DND-41 (cell line): ENCODE measurements around the gene EIF4G3.

Source experiments
- CTCF ChIP-seq: IDR thresholded peaks from 2 replicates; pipeline ENCODE4 v1.5.1; 2012; ENCODE audit warnings: borderline replicate concordance, low read length, moderate library complexity, mild to moderate bottlenecking; ENCODE audit not compliant: poor library complexity, severe bottlenecking; ENCODE audit errors: extremely low read depth
- EZH2 ChIP-seq: IDR thresholded peaks from 3 replicates; pipeline ENCODE4 v1.6.1; 2012; ENCODE audit warnings: borderline replicate concordance, low read depth, mild to moderate bottlenecking, moderate library complexity, low read length, inconsistent platforms; ENCODE audit not compliant: severe bottlenecking

GRCh38 chr1:20931930-20932436 is 244.7 kb downstream of the EIF4G3 start:
- TF ChIP-seq CTCF (no peak), EZH2 (no peak)
